Measurements from ENCODE around the gene CTSZ.

CTSZ gene

GRCh38 chr20:59026904-59027740, 20.1 kb upstream of the CTSZ start:
- in situ Hi-C loops (cut with HindIII; ENCODE audit: low pct_unique_long_range_greater_than_20kb, low sequenced_read_pairs) = no loop called here
- TF ChIP-seq JUND (IDR thresholded peaks at IDR 0.05; ENCODE audit: low read depth) = no peak
- no peak for DNase-seq (ENCODE audit: low read depth in 1 of 2, low spot score in 1 of 2)

GRCh38 chr20:59025511-59025910, 18.5 kb upstream of the CTSZ start:
- TF ChIP-seq JUND (IDR thresholded peaks at IDR 0.05; ENCODE audit: low read depth) = no peak
- in situ Hi-C loops (cut with HindIII; ENCODE audit: low pct_unique_long_range_greater_than_20kb, low sequenced_read_pairs) = no loop called here
- no peak for DNase-seq (ENCODE audit: low read depth in 1 of 2, low spot score in 1 of 2)

GRCh38 chr20:59025086-59025485, 18.0 kb upstream of the CTSZ start:
- no peak for TF ChIP-seq JUND (IDR thresholded peaks at IDR 0.05; ENCODE audit: low read depth)
- in situ Hi-C loops (cut with HindIII; ENCODE audit: low pct_unique_long_range_greater_than_20kb, low sequenced_read_pairs) = no loop called here
- no peak for DNase-seq (ENCODE audit: low read depth in 1 of 2, low spot score in 1 of 2)

- DNase-seq (ENCODE audit: low read depth in 1 of 2, low spot score in 1 of 2) = no peak
- no peak for TF ChIP-seq JUND (IDR thresholded peaks at IDR 0.05; ENCODE audit: low read depth)
- in situ Hi-C loops (cut with HindIII; ENCODE audit: low pct_unique_long_range_greater_than_20kb, low sequenced_read_pairs) = no loop called here
Observed at GRCh38 chr20:59024111-59024530, 17.1 kb upstream of the CTSZ start.

- in situ Hi-C loops (cut with HindIII; ENCODE audit: low pct_unique_long_range_greater_than_20kb, low sequenced_read_pairs) = no loop called here
- TF ChIP-seq JUND (IDR thresholded peaks at IDR 0.05; ENCODE audit: low read depth) = no peak
Observed at GRCh38 chr20:59023616-59024015, 16.6 kb upstream of the CTSZ start.

GRCh38 chr20:59022754-59023153, 15.7 kb upstream of the CTSZ start:
- in situ Hi-C loops (cut with HindIII; ENCODE audit: low pct_unique_long_range_greater_than_20kb, low sequenced_read_pairs) = no loop called here
- DNase-seq (ENCODE audit: low read depth in 1 of 2, low spot score in 1 of 2) = no peak
- no peak for TF ChIP-seq JUND (IDR thresholded peaks at IDR 0.05; ENCODE audit: low read depth)

More at GRCh38 chr20:59023616-59024015, 16.6 kb upstream of the CTSZ start:
- no peak for DNase-seq (ENCODE audit: low read depth in 1 of 2, low spot score in 1 of 2)

GRCh38 chr20:59020938-59021551, 14.0 kb upstream of the CTSZ start:
- TF ChIP-seq JUND (IDR thresholded peaks at IDR 0.05; ENCODE audit: low read depth) = no peak
- in situ Hi-C loops (cut with HindIII; ENCODE audit: low pct_unique_long_range_greater_than_20kb, low sequenced_read_pairs) = no loop called here
- no peak for DNase-seq (ENCODE audit: low read depth in 1 of 2, low spot score in 1 of 2)

- in situ Hi-C loops (cut with HindIII; ENCODE audit: low pct_unique_long_range_greater_than_20kb, low sequenced_read_pairs) = no loop called here
- no peak for TF ChIP-seq JUND (IDR thresholded peaks at IDR 0.05; ENCODE audit: low read depth)
- no peak for DNase-seq (ENCODE audit: low read depth in 1 of 2, low spot score in 1 of 2)
Observed at GRCh38 chr20:59019217-59019616, 12.2 kb upstream of the CTSZ start, which contains the start of gene TUBB1. Gene TUBB1 (plus strand): TSS chr20:59019429. CDS start chr20:59019523, 94 bp downstream.

- TF ChIP-seq JUND (IDR thresholded peaks at IDR 0.05; ENCODE audit: low read depth) = no peak
- DNase-seq (ENCODE audit: low read depth in 1 of 2, low spot score in 1 of 2) = no peak
- in situ Hi-C loops (cut with HindIII; ENCODE audit: low pct_unique_long_range_greater_than_20kb, low sequenced_read_pairs) = no loop called here
Observed at GRCh38 chr20:59018817-59019216, 11.8 kb upstream of the CTSZ start.

- in situ Hi-C loops (cut with HindIII; ENCODE audit: low pct_unique_long_range_greater_than_20kb, low sequenced_read_pairs) = no loop called here
- DNase-seq (ENCODE audit: low read depth in 1 of 2, low spot score in 1 of 2) = no peak
- no peak for TF ChIP-seq JUND (IDR thresholded peaks at IDR 0.05; ENCODE audit: low read depth)
Observed at GRCh38 chr20:59017493-59018231, 10.6 kb upstream of the CTSZ start.

GRCh38 chr20:59016795-59017492, 9.9 kb upstream of the CTSZ start:
- no peak for DNase-seq (ENCODE audit: low read depth in 1 of 2, low spot score in 1 of 2)
- in situ Hi-C loops (cut with HindIII; ENCODE audit: low pct_unique_long_range_greater_than_20kb, low sequenced_read_pairs) = no loop called here
- no peak for TF ChIP-seq JUND (IDR thresholded peaks at IDR 0.05; ENCODE audit: low read depth)

Data from T47D (cell line).